GM23248 (cell line): ENCODE results near the gene THADA.

Experiments
- EZH2 ChIP-seq: fragments of 200-600 bp; sonication (generic); IDR thresholded peaks from 2 replicates; pipeline ENCODE4 v1.6.1; 2018; ENCODE audit warnings: antibody characterized with exemption, mild to moderate bottlenecking; ENCODE audit not compliant: insufficient read depth, poor library complexity, severe bottlenecking
- EZH2phosphoT487 ChIP-seq: fragments of 200-600 bp; sonication (generic); IDR thresholded peaks from 2 replicates; pipeline ENCODE4 v1.6.1; 2018; ENCODE audit warnings: antibody characterized with exemption, moderate library complexity, mild to moderate bottlenecking, low read depth; ENCODE audit not compliant: insufficient read depth

DNA sequence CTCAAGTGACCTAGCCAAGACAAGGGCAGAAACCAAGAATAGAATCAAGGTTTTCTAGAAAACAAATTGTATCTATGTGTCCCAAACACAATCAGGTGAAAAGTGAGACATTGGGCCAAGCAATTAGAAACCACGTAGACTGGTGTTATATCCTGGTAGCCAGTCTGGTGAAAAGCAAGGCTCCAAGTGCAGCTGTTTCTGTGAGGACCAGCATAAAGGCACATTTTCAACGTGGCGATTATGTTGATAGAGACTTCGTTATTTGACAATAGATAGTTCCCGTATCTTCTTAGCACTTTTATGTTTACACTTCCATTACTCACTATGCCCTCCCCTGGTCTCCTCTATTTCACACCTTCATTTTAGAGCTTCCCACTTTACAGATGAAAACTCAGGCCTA lies 266.2 kb downstream of the THADA start:
- no peak for TF ChIP-seq EZH2
- no peak for TF ChIP-seq EZH2phosphoT487
